T-helper 1 cell (primary cell): Measurements from ENCODE around the gene COL23A1.

Experiments
- DNase-seq, 5 donors: peaks; one replicate each; pipeline ENCODE4 v3.0.0-alpha.2; 2012 to 2020

The COL23A1 gene

DNA sequence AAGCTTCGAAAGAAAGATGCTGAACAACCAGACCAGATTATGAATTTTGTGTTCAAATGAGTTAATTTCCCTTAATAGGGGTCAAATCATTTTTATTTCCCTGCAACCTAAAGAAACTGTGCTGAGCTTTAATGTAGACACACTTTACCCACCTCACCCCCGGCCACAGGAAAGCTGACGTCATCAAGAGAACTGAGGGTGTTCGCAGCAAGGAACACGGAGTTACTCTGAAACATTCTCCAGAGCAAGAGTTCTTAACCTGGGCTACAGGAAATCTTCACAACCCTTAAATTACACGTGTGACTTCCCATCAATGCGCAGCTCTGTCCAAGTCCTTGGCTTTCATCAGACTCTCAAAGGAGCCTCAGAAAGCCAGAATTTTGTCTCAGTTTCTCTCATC, 116.3 kb downstream of the COL23A1 start:
- DNase-seq = no peak

GRCh38 chr5:178472138-178472537, 118.1 kb downstream of the COL23A1 start:
- DNase-seq = no peak

- no peak for DNase-seq
Measured at GRCh38 chr5:178471711-178472110, 118.5 kb downstream of the COL23A1 start.

- DNase-seq = no peak
Measured at GRCh38 chr5:178470760-178471025, 119.5 kb downstream of the COL23A1 start.

DNA sequence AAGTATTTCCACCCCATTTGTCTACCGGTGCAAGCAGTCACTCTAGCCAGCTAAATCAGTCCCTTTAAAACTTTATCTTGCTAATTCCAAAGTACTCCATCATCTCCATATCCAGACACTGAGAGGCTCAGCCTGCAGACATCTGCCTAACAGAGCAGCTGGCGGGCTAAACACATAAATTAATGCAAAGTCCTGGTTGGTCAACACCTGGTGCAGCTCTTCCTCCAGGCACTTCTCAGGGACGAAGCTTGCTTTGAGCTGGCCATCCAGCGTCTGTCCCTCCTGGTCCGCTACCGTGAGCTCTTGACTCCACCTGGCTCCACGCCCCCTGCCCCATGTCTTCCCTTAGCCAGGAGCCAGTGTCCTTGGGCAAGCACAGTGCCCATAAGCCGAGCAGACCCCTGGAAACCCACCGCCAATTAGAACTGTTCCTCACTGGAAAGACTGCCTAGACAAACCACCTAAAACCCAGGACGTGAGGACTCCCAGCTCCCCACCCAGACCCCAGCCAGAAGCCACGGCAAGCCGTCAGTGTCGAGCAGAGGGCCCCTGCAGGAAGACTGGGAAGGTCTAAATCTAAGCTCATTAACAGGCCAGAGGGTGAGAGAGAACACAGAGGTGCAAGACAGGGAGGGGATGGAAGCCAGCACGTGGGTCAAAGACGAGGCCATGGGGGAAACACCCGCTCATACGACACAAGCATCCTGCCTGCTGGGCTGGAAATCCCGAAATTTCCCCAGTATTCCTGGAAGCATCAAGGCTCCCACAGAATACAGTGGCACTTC, 120.0 kb downstream of the COL23A1 start:
- DNase-seq = no peak

DNA sequence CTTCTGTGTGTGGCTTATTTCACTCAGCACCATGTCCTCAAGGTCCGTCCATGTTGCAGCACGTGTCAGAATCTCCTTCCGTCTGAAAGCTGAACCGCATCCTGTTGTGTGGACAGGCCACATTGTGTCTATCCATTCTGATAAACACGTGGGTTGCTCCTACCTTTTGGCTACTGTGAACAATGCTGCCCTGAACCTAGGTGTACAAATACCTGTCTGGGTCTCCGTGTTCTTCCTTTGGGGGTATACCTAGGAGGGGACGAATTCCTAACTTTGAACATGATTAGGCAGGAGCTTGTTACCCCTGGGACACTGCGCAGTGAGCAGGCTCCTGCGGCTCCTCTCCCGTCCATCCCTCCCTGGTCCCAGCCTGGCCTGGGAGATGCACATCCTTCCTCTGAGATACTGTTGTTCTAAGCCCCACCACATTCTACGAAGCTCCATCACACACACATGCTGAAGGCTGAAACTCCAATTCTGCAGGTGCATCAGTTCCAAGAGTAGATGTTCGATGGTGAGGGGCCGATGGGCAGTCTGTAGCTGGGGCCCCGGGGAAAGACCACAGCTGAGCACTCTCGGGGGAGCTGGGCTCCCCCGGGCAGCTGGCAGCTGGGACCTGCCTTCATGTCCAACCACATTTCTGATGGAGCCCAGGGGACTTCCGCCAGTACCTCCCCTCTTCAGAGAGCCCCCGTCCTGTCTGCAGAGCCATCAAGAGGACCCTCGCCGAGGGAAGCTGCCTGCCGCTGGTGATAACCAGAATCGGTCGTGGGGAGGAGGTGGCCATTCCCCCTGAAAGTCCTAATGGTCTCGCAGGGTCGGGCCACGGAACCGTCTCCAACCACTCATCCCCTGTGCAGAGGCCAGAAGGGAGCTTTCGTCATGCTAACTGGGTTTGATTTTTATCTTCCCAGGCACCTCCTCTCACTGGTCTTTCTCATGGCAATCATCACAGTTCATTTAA, 120.9 kb downstream of the COL23A1 start:
- DNase-seq = no peak

GRCh38 chr5:178468196-178468685, 122.0 kb downstream of the COL23A1 start:
- no peak for DNase-seq

- no peak for DNase-seq
Measured at GRCh38 chr5:178467568-178468195, 122.5 kb downstream of the COL23A1 start.

- DNase-seq = no peak
Measured at GRCh38 chr5:178467205-178467567, 123.0 kb downstream of the COL23A1 start.

DNA sequence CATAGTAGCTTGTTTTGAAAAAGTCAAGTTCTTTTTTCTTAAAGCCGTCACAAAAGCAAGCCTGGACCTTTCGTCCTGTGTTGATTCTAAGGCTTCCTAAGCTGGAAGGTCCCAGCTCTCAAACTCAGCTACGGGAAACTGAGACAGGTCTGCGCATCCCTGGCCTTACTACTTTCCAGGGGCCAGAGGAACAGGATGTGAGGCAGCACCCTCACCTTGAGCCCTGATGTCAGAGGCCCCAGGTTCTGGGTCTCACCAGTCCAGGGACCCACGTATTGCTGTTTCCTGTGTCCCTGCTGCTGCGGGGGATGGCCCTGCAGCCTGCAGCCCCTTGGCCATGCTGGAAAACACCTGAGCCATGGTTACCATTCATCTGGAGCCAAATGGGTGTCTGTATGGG, 123.9 kb downstream of the COL23A1 start:
- no peak for DNase-seq

DNA sequence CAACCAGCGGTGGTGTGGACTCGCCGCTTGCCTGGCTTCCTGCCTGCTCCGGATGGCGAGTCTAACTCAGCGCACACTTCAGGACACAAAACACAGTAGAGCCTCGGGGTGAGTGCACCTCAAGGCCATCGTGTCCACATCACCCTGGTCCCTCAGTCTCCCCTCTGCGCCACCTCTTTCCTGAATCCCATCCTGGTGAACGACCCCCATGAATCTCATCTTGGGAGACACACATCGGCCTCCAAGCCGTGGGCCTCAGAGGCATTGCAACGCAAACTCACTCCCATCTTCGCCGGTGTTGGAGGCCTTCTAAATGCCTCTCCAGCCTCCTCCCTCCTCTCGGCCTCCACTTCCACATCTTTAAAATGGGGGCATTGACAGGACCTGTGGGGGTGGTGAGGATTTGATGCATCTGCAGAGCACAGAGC, 124.3 kb downstream of the COL23A1 start:
- DNase-seq = no peak

DNA sequence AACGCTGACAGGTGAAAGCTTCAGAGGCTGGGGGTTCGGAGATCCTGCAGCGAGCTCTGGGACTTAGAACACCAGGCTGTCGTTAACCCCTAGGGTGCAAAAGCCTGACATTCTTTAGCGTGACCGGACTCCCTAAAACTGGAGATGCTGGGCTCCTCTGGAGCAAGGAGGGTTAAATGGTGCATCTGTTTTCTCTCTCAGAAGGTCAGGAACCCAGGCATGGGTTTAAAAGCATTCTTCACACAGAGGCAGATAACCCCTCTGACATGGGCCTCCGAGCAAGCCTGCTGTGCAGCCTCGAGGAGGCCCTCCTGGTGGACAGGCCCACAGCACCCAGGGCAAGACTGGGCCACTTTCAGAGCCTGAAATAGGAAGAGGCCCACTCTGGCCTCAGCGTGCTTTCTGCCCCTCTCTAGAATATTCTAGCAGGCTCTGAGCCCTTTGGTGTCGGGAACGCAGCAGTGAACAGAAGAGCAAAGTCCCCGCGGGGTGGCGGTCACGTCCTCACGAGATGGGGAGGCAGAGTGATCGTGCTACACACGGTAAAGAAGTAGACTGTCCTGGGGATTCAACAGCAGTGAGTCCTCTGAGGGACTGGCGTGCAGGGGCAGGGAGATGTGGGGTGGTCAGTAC, 124.8 kb downstream of the COL23A1 start:
- no peak for DNase-seq

DNA sequence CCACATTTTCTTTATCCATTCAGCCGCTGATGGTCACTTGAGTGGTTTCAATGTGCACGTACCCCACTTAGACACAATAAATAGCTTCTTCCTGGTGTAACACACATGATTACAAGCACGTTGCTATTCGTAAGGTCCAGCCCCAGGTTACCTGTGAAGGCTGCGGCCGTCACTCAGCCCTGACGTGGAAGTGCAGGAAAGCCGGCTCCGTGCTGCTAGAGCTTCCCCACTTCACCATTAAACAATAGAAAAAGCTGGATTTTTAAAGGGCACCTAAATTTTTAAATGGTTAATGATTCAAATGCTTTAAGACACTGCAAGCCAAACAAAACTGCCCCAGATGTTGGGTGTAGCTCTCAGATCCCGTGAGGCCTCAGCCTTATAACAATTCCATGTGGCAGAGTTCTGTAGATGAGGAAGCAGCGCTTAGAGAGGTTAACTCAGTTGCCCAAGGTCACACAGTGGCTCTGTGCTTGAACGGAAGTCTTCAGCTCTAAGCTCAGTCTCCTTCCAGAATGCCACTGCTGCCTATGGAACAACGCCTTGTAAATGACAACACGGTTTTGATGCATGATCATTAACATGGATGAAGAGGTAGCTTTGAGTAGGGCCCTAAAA, 125.7 kb downstream of the COL23A1 start:
- DNase-seq = no peak

DNA sequence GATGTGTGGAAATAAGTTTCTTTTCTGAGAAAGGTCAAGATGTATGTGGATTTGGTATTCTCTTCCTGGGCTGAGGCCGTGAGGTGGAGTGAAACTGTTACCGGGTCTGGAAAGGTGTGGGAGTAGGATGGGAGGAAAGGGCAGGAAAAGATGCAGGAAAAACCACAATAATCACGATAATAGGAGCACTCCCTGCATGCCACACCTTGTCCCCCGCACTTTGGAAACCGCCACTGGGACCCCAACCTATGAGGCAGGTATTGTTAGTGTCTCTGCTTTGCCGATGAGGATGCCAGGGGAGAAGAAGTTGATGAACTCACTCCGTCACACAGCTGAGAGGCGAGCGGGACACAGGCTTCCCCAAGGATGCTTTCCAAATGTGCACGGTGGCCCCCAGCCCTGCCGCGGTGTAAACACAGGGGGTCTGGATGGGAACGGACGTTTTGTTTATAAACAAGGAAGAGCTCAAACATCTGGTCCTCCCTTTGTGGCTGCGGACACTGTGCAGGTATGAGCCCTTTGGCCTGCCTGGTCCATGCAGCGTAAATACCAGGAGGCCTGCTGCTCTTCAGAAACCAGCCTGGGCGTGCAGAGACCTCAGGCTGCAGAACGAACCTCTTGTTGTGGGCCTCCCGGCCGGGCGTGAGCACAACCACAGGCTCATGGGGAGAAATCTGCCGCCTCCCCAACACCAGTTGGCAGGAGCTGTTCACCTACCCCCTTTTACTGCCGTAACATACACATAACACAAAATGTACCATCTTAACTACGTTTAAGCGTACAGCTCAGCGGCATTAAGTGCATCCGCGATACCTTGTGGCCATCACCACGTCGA, 126.7 kb downstream of the COL23A1 start:
- no peak for DNase-seq

DNA sequence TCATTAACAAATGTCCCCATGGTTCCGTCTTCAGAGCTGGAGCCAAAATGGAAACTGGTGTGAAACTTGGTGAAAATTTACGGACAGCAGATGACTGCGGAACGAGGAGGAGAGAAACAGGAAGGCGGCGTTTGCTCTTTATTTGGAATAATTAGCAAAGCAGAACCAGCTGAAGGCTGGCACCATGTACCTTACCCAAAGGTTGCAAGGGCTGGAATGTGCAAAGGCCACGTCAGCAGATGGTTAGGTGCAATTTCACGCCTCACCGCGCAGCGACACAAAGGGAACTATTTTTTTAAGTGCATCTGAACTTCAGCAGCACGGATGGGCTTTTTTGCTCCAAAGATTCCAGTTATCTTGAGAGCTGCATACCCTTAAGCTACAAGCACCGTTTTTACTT, 127.4 kb downstream of the COL23A1 start:
- DNase-seq = no peak

DNA sequence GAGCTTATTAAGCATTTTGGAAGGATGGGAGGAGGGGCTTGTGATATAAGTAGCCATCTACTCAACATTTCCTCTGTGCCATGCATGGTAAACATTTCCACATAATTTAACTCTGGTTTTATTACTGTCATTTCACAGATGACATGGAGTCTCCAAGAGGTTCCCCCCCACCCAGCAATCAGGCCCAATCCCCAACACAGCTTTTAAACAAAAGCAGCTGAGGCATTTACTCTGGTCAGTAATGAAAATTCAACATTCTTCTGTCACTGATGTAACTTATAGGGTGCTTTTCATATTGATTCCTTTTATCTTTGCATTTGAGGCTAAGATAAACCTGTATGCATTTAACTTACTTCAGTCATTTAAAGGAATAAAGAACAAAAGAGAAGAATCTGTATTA, 128.1 kb downstream of the COL23A1 start:
- no peak for DNase-seq

DNA sequence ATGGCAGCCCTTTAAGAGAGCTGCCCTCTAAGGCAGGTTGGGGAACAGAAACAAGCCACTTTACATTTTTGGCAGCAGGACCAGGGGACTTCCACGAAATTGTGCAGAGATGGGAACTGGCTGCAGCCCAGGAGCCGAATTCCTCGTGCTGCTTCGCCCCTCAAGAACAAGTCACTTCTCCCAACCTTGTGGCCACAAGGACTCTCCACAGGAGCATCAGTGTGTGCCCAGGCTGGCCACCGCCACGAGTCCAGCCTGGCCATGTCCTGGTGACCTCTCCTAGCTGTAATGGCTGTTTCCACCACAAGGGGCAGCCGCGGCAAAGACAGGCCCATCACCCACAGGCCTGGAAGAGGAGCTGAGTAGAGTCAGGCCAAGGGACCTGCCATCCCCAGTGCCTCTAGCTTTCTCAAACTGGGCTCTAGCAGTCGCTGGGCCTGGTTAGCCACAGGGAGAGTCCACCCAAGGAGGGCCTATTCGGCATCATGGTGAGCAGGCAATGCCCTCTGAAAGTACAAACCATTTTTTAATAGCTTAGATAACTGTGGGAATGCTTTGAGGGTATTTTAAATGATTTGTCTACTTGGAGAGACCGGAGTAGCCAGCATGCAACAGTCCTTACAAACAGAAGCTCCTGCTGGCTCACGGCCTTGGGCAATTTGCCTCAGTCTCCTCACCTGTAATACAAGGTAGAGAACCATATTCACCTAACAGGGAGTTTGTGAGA, 129.0 kb downstream of the COL23A1 start:
- DNase-seq = peak in 2 of 5 donors; percentile 5 to 10

DNA sequence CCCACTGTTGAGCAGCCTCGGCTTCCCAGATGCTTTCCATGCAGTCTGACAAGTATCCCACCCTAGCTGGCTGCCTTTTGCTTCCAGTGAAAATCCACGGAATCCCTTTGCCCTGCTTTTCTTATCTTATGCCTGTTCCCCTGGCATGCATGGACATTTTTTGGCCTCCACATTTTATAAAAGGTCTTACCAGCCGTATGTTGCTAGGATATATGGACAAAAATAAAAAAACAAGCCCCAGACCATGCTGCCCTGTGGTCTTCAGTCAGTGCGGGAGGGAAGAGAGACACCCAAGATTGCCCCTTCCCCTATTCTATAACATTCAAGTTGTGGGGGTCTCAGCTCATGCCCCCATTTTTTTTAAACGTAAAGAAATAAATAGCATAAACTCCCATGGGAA, 129.6 kb downstream of the COL23A1 start:
- DNase-seq = no peak

DNA sequence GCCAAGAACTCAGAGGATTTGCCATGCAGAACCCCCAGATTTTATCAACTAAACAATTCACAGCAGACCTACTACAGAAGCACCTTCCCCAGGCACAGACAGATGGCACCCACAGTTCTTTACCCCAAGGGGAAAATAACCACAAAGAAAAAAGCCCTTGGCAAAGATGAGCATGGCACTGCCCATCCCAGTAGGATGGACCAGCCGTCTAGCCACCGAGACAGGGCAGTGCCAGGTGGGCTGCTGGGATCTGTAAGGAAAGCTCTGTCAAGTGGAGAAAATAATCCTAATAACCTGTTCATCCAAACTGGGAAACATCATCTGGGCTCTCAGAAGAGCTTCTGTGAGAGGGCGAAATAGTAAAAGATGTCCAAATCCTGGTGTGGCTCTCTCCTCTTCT, 130.0 kb downstream of the COL23A1 start:
- DNase-seq = no peak

DNA sequence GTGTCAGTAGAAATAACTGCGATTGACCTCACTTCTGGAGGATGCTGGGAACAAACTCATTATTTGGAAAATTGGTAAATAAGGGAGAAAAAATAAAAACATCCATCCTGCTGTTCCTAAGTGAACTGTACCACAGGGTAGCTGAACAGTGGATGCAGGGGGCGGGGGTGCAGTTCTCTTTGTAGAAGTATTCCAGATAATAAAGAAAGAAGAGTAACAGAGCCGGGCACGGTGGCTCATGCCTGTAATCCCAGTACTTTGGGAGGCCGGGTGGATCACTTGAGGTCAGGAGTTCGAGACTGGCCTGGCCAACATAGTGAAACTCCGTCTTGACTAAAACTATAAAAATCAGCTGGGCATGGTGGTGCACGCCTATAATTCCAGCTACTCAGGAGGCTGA, 132.1 kb downstream of the COL23A1 start:
- DNase-seq = no peak

DNA sequence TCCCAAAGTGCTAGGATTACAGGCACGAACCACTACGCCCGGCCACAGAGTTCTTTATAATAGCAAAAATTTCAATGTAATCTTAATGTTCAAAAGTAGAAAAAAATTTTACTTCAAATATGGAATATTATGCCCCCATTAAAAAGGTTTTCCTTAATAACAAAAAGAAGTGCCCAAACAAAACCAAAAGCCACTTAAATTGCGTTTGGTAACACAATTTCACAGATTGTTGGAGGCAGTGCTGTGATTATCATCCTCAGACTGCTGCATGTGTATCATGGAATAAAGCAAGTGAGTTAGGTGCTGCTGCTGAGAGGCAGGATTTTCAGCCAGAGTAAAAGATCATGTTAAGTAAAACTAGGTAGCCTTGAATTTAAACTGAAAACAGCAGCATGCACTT, 132.7 kb downstream of the COL23A1 start:
- DNase-seq = no peak
